Heart left ventricle (tissue), 16 donors: ENCODE results near the gene GPRASP3. TPM values are rescaled to one million over a fixed set of nuclear protein-coding genes. Genes with fewer than 3 reads are reported as not detected.

ENCODE experiments used
- ATAC-seq, 4 donors: fragments of 200-7000 bp; cut with Tn5 transposase; one replicate each; pipeline ENCODE4 v1.9.1; 2020 to 2022; ENCODE audit warnings: moderate library complexity in 4 of 4, mild to moderate bottlenecking in 3 of 4, moderate number of reproducible peaks in 1 of 4
- DNase-seq, 5 donors: peaks; one replicate each; pipeline ENCODE4 v3.0.0-alpha.2; 2020
- H3K27ac ChIP-seq, 12 donors: fragments of 200-600 bp; sonication (generic) in 4 of 12; one replicate each; pipeline versions ENCODE4 v1.5.0 to v1.8.0; 2016 to 2022; ENCODE audit warnings: mild to moderate bottlenecking in 2 of 12
- H3K27me3 ChIP-seq, 9 donors: fragments of 200-600 bp; sonication (generic) in 2 of 9; one replicate each; pipeline versions ENCODE4 v1.5.1 to v1.8.0; 2016 to 2022; ENCODE audit warnings: mild to moderate bottlenecking in 3 of 9
- H3K36me3 ChIP-seq, 9 donors: fragments of 200-600 bp; sonication (generic) in 2 of 9; one replicate each; pipeline versions ENCODE4 v1.5.0 to v1.8.0; 2018 to 2022; ENCODE audit warnings: mild to moderate bottlenecking in 2 of 9
- H3K4me1 ChIP-seq, 12 donors: fragments of 200-600 bp; sonication (generic) in 4 of 12; one replicate each; pipeline versions ENCODE4 v1.5.0 to v1.8.0; 2016 to 2022; ENCODE audit warnings: mild to moderate bottlenecking in 3 of 12
- H3K4me3 ChIP-seq, 12 donors: fragments of 200-600 bp; sonication (generic) in 4 of 12; one replicate each; pipeline versions ENCODE4 v1.5.0 to v1.8.0; 2017 to 2022; ENCODE audit warnings: mild to moderate bottlenecking in 9 of 12, moderate library complexity in 4 of 12
- H3K9me3 ChIP-seq, 12 donors: fragments of 200-600 bp; sonication (generic) in 4 of 12; one replicate each; pipeline versions ENCODE4 v1.5.0 to v1.8.0; 2016 to 2022; ENCODE audit warnings: mild to moderate bottlenecking in 1 of 12
- CTCF ChIP-seq, 12 donors: fragments of 200-600 bp; sonication (generic) in 4 of 12; IDR thresholded peaks; one replicate each; pipeline versions ENCODE4 v1.5.0 to v1.8.0; 2018 to 2022; ENCODE audit warnings: antibody characterized with exemption in 12 of 12, mild to moderate bottlenecking in 5 of 12
- POLR2A ChIP-seq, 2 donors: fragments of 450-650 bp; IDR thresholded peaks; one replicate each; pipeline ENCODE4 v1.6.1; 2017; ENCODE audit warnings: antibody characterized with exemption in 2 of 2, mild to moderate bottlenecking in 2 of 2, moderate library complexity in 2 of 2
- WGBS, 4 donors: extraction: QIAGEN DNeasy Blood & Tissue Kit in 2 of 4; methylation state at CpG; one replicate each; pipeline versions ENCODE4 v1.1.5 to v1.1.7; 2013 to 2018; 5-methylcytosine and 5-hydroxymethylcytosine counted together
- intact Hi-C, 10 donors: fragments of 100-400 bp; cut with DNase I; formaldehyde crosslinking; loops; one replicate each; pipeline versions ENCODE4 v1.11.1 to v1.14.2; 2022
- polyA plus RNA-seq, 2 donors: library from polyadenylated mRNA; stranded (reverse); fragments of 200-250 nt; gene quantifications; one replicate each; pipeline ENCODE4 v1.2.3, GENCODE V29; 2013
- total RNA-seq, 9 donors: library from RNA; depleted of rRNA in 2 of 9; stranded (reverse); fragments of >200 nt in 2 of 9; fragmentation: NEBNext Ultra II Directional in 3 of 9; extraction: Animal tissue kit (Norgen Biotek cat#: 25700) in 3 of 9; gene quantifications; one replicate each; pipeline versions ENCODE4 v1.1.0 to v1.2.4, GENCODE V29; 2016 to 2023
- donor health status: ischemic (EF 13 %, LVEDD 7.1; RV severe dilation, severe dysfunction).
- donor health status: healthy with polysubstance abuse.
- donor health status: DM: no; HTN: yes; CAD: no.
- donor health status: DM: no; HTN: no; CAD: no.
- donor health status: ischemic (EF 25% LVEDD 6.9; RV normal size, moderate dysfunction).
- donor health status: ischemic (EF 25% LVEDD 5.7; RV mildly dilated, moderate dysfunction).
- donor health status: healthy.
- donor health status: DM: yes; HTN: yes; CAD: no.
- donor health status: ischemic (EF 35%, LVEDD 5.7; RV mildly dilated, moderate dysfunction).
- donor health status: nonischemic (EF 11% LVEDD 7.7; RV severe dilation, severe dysfunction).
- donor health status: DM: yes; HTN: yes; CAD: no.
- donor health status: PGD.
- donor health status: ischemic (EF 29% LVEDD 5.4; RV normal size, mild dysfunction).
- donor health status: nonischemic (EF 23%, LVEDD 6.1; RV moderate dilation, normal function).

Gene GPRASP3
- total and polyA plus RNA-seq, 11 donors, result 1.1 to 9.6 (median 5.0) TPM

GRCh38 chrX:102727761-102728160 lies 7.2 kb downstream of the GPRASP3 start:
- 58 to 100% (median 72%) methylated on average over 1 of the region's 1 CpG for WGBS, 4 donors
- intact Hi-C loops, result loop anchor here in 1 of 10 donors (10.0 kb wide), 1 partner anchor 107 kb away; no protein-coding TSS in a partner anchor

GRCh38 chrX:102728646-102729045 lies 8.1 kb downstream of the GPRASP3 start:
- no peak for DNase-seq
- Histone ChIP-seq H3K27me3 (peaks cover 0 to 3% (median 0%) of the 10 kb centered on the region in 9 donors), H3K4me1 (no peaks in the 10 kb centered on the region), H3K4me3 (no peak overlapping the region), H3K36me3 (peaks cover 0 to 3% (median 0%) of the 10 kb centered on the region in 9 donors), H3K9me3 (no peaks in the 10 kb centered on the region), H3K27ac (no peak overlapping the region)
- intact Hi-C loops, result loop anchor here in 1 of 10 donors (10.0 kb wide), 1 partner anchor 106 kb away; no protein-coding TSS in a partner anchor
- ATAC-seq, result no peak
- 92 to 97% (median 96%) methylated on average over 1 of the region's 1 CpG for WGBS, 4 donors
- TF ChIP-seq POLR2A (IDR thresholded peaks at IDR 0.05) (no peak), CTCF (IDR thresholded peaks at IDR 0.05) (no peak)

More at GRCh38 chrX:102727761-102728160, 7.2 kb downstream of the GPRASP3 start:
- Histone ChIP-seq H3K27ac (no peak overlapping the region), H3K4me3 (no peak overlapping the region), H3K27me3 (peaks cover 0 to 3% (median 0%) of the 10 kb centered on the region in 9 donors), H3K4me1 (no peaks in the 10 kb centered on the region), H3K9me3 (no peaks in the 10 kb centered on the region), H3K36me3 (peaks cover 0 to 3% (median 0%) of the 10 kb centered on the region in 9 donors)
- ATAC-seq, result no peak
- DNase-seq, result no peak
- TF ChIP-seq POLR2A (IDR thresholded peaks at IDR 0.05), result no peak
- TF ChIP-seq CTCF (IDR thresholded peaks at IDR 0.05), result no peak

- H3K27ac ChIP-seq, result no peak overlapping the region
- peaks cover 0 to 14% (median 0%) of the 10 kb centered on the region in 9 donors for H3K27me3 ChIP-seq
- ATAC-seq (no peak), DNase-seq (peak in 2 of 5 donors; percentile 16 to 38)
- WGBS, 4 donors, result 57 to 60% (median 58%) methylated on average over 7 of the region's 7 CpGs
- no peaks in the 10 kb centered on the region for H3K4me1 ChIP-seq
- TF ChIP-seq CTCF (IDR thresholded peaks at IDR 0.05), result no peak
- no peak for TF ChIP-seq POLR2A (IDR thresholded peaks at IDR 0.05)
- H3K9me3 ChIP-seq, result no peaks in the 10 kb centered on the region
- H3K36me3 ChIP-seq, result no peaks in the 10 kb centered on the region
- intact Hi-C loops, result no loop called here
- H3K4me3 ChIP-seq, result no peak overlapping the region
Measured at GRCh38 chrX:102739657-102740056, 19.1 kb downstream of the GPRASP3 start.

- Histone ChIP-seq H3K4me3 (no peak overlapping the region), H3K27me3 (peaks cover 0 to 17% (median 0%) of the 10 kb centered on the region in 9 donors), H3K9me3 (peaks cover 0 to 5% (median 0%) of the 10 kb centered on the region in 12 donors), H3K4me1 (no peaks in the 10 kb centered on the region), H3K27ac (no peak overlapping the region), H3K36me3 (no peaks in the 10 kb centered on the region)
- 73 to 100% (median 89%) methylated on average over 1 of the region's 1 CpG for WGBS, 4 donors
- intact Hi-C loops, result no loop called here
- ATAC-seq (no peak), DNase-seq (no peak)
- no peak for TF ChIP-seq CTCF (IDR thresholded peaks at IDR 0.05)
- TF ChIP-seq POLR2A (IDR thresholded peaks at IDR 0.05), result no peak
Measured at GRCh38 chrX:102744307-102744706, 23.8 kb downstream of the GPRASP3 start.
